Measurements from ENCODE around the gene PPFIBP2. TPM values are rescaled to one million over a fixed set of nuclear protein-coding genes. Genes with fewer than 3 reads are reported as not detected.
A peak's percentile ranks its signal among the peaks of the same experiment; 100 is the strongest.

Gene PPFIBP2
- total and polyA plus RNA-seq, 2 of the 13 experiments (the other 11 are each of a cell fraction or from before 2014, with no cell fraction given) = 15.0 to 52.5 TPM

- TF ChIP-seq ZNF577 (CRISPR knock-in tag; IDR thresholded peaks at IDR 0.05; ENCODE audit: borderline replicate concordance, low read depth) (no peak), JDP2 (CRISPR knock-in tag; IDR thresholded peaks at IDR 0.05; ENCODE audit: borderline replicate concordance) (no peak), YY1 (IDR thresholded peaks at IDR 0.05; ENCODE audit: insufficient read depth, insufficient replicate concordance, low read depth, low read length) (peak; percentile 32), ZNF597 (CRISPR knock-in tag; IDR thresholded peaks at IDR 0.05) (no peak), ZSCAN21 (CRISPR knock-in tag; IDR thresholded peaks at IDR 0.05; ENCODE audit: borderline replicate concordance) (peak; percentile 64; the same call in 1 of the 2 replicates), GATA4 (IDR thresholded peaks at IDR 0.05; ENCODE audit: borderline replicate concordance, low read depth) (no peak), KLF12 (CRISPR knock-in tag; IDR thresholded peaks at IDR 0.05; ENCODE audit: borderline replicate concordance) (peak; percentile 97; the same call in 1 of the 2 replicates), SIN3A (IDR thresholded peaks at IDR 0.05; ENCODE audit: borderline replicate concordance, low read depth, low read length) (no peak), ETV6 (CRISPR knock-in tag; conservative IDR thresholded peaks at IDR 0.05) (no peak), TEAD3 (CRISPR knock-in tag; optimal IDR thresholded peaks at IDR 0.05; ENCODE audit: borderline replicate concordance) (peak; percentile 28), SMARCE1 (IDR thresholded peaks at IDR 0.05; ENCODE audit: borderline replicate concordance) (no peak), NR2F6 (IDR thresholded peaks at IDR 0.05) (no peak), NR2F6 (CRISPR knock-in tag; IDR thresholded peaks at IDR 0.05) (no peak), ZNF143 (CRISPR knock-in tag; IDR thresholded peaks at IDR 0.05) (no peak), RBFOX2 (IDR thresholded peaks at IDR 0.05; ENCODE audit: low read depth, low read length) (no peak), NR0B2 (CRISPR knock-in tag; IDR thresholded peaks at IDR 0.05) (no peak), POLR2AphosphoS2 (IDR thresholded peaks at IDR 0.05; ENCODE audit: low read depth, low read length) (no peak), ZNF724P (CRISPR knock-in tag; IDR thresholded peaks at IDR 0.05; ENCODE audit: borderline replicate concordance) (no peak), FOXO1 (CRISPR knock-in tag; IDR thresholded peaks at IDR 0.05) (no peak), LCORL (IDR thresholded peaks at IDR 0.05) (no peak), LCORL (CRISPR knock-in tag; IDR thresholded peaks at IDR 0.05) (no peak), GZF1 (CRISPR knock-in tag; IDR thresholded peaks at IDR 0.05) (no peak), HNRNPL (IDR thresholded peaks at IDR 0.05; ENCODE audit: low read depth, low read length) (no peak), ZBTB38 (CRISPR knock-in tag; IDR thresholded peaks at IDR 0.05) (no peak), PCBP2 (optimal IDR thresholded peaks at IDR 0.05; ENCODE audit: low read depth, low read length, poor library complexity, severe bottlenecking) (no peak), MED8 (CRISPR knock-in tag; IDR thresholded peaks at IDR 0.05; ENCODE audit: insufficient replicate concordance) (no peak), CBX5 (CRISPR knock-in tag; IDR thresholded peaks at IDR 0.05; ENCODE audit: borderline replicate concordance) (no peak), ZBTB7B (CRISPR knock-in tag; IDR thresholded peaks at IDR 0.05) (no peak), ZNF296 (CRISPR knock-in tag; conservative IDR thresholded peaks at IDR 0.05) (no peak), GFI1 (CRISPR knock-in tag; IDR thresholded peaks at IDR 0.05; ENCODE audit: borderline replicate concordance) (no peak), ZNF547 (CRISPR knock-in tag; IDR thresholded peaks at IDR 0.05) (0 out of 2 replicates have a peak, but pooled peaks have one; percentile 40), SATB2 (CRISPR knock-in tag; IDR thresholded peaks at IDR 0.05) (no peak), CBX2 (IDR thresholded peaks at IDR 0.05; ENCODE audit: low read depth, low read length) (no peak), CBX2 (CRISPR knock-in tag; IDR thresholded peaks at IDR 0.05; ENCODE audit: low read depth) (no peak)
Measured at GRCh38 chr11:7665473-7666291, 151.9 kb downstream of the PPFIBP2 start (continued).
